Smooth muscle cell (in vitro differentiated cells): ENCODE results near the gene TOE1. TPM values are rescaled to one million over a fixed set of nuclear protein-coding genes. Genes with fewer than 3 reads are reported as not detected.

ENCODE experiments used
- DNase-seq: peaks from one replicate; lab custom pipeline; 2025; ENCODE audit not compliant: unreplicated experiment; lab: John Stamatoyannopoulos, UW
- H2AFZ ChIP-seq: fragments of 200-600 bp; sonication (generic); 2 replicates; pipeline ENCODE4 v1.6.0; 2016; ENCODE audit warnings: antibody characterized with exemption, low read depth, mild to moderate bottlenecking
- H3F3A ChIP-seq: fragments of 200-600 bp; sonication (generic); 2 replicates; pipeline ENCODE4 v1.6.0; 2017; ENCODE audit warnings: antibody characterized with exemption, low read depth
- H3K27ac ChIP-seq: fragments of 200-600 bp; sonication (generic); 2 replicates; pipeline ENCODE4 v1.5.1; 2016; ENCODE audit warnings: low read depth, mild to moderate bottlenecking
- H3K27me3 ChIP-seq: fragments of 200-600 bp; sonication (generic); 2 replicates; pipeline ENCODE4 v1.6.1; 2016; ENCODE audit warnings: low read depth, mild to moderate bottlenecking
- H3K36me3 ChIP-seq: fragments of 200-600 bp; sonication (generic); 2 replicates; pipeline ENCODE4 v1.5.1; 2016; ENCODE audit warnings: low read depth
- H3K4me1 ChIP-seq: fragments of 200-600 bp; sonication (generic); 2 replicates; pipeline ENCODE4 v1.5.1; 2016; ENCODE audit warnings: low read depth
- H3K4me2 ChIP-seq: fragments of 200-600 bp; sonication (generic); 2 replicates; pipeline ENCODE4 v1.6.0; 2016; ENCODE audit warnings: mild to moderate bottlenecking
- H3K4me3 ChIP-seq: fragments of 200-600 bp; sonication (generic); 2 replicates; pipeline ENCODE4 v1.5.1; 2016; ENCODE audit warnings: mild to moderate bottlenecking
- H3K79me2 ChIP-seq: fragments of 200-600 bp; sonication (generic); 2 replicates; pipeline ENCODE4 v1.6.0; 2016; ENCODE audit warnings: low read depth, mild to moderate bottlenecking
- H3K9ac ChIP-seq: fragments of 200-600 bp; sonication (generic); 2 replicates; pipeline ENCODE4 v1.6.0; 2016; ENCODE audit warnings: low read depth
- H3K9me3 ChIP-seq: fragments of 200-600 bp; sonication (generic); replicated peaks from 2 replicates; pipeline ENCODE4 v1.5.1; 2016; ENCODE audit warnings: low read depth
- H4K20me1 ChIP-seq: fragments of 200-600 bp; sonication (generic); 2 replicates; pipeline ENCODE4 v1.6.0; 2016; ENCODE audit warnings: low read depth
- WGBS: methylation state at CpG from one replicate; pipeline ENCODE4 v1.1.7; 2016; ENCODE audit warnings: low lambda C conversion rate; 5-methylcytosine and 5-hydroxymethylcytosine counted together
- polyA plus RNA-seq: library from polyadenylated mRNA; unstranded; fragments of >200 nt; fragmentation: Nextera tagmentation; extraction: Ambion mirVana; gene quantifications from 2 replicates; pipeline ENCODE4 v1.2.1, GENCODE V29; 2016
- total RNA-seq: library from RNA; depleted of rRNA; stranded (reverse); fragments of >200 nt; gene quantifications from 2 replicates; pipeline ENCODE4 v1.2.3, GENCODE V29; 2014
- TF ChIP-seq, protein P1 (sequence below): fragments of 200-600 bp; sonication (generic); IDR thresholded peaks from 2 replicates; pipeline ENCODE4 v1.5.1; 2017; ENCODE audit warnings: borderline replicate concordance, mild to moderate bottlenecking, antibody characterized with exemption; ENCODE audit not compliant: insufficient read depth, poor library complexity, severe bottlenecking

The TOE1 gene
- total and polyA plus RNA-seq, 2 experiments from 2014 or later: 2.8 to 3.3 TPM

DNA sequence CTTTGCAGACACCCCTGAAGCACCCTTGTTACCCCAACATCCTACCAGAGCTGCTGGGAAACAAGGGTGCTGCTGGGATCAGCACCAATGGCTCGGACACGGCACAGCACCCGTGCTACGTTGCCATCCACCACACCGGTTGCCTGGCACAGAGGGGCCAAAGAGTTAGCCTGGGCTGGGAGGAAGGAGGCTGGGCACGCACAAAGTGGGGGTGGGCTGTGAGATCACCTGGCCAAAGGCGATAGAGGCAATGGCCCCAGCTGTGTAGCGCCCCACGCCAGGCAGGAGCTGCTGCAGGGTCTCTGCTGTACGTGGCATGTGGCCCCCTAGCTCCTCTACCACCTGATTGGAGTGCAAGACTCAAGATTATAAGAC, 7.6 kb upstream of the TOE1 start:
- Histone ChIP-seq H3K4me3 (no peak overlapping the region), H2AFZ (no peak overlapping the region), H3K4me2 (no peak overlapping the region), H4K20me1 (no peaks in the 10 kb centered on the region), H3K9ac (no peak overlapping the region), H3K27me3 (no peaks in the 10 kb centered on the region), H3F3A (peaks cover 3% of the 10 kb centered on the region), H3K4me1 (peaks cover 16% of the 10 kb centered on the region), H3K79me2 (no peaks in the 10 kb centered on the region), H3K36me3 (no peaks in the 10 kb centered on the region), H3K9me3 (no peaks in the 10 kb centered on the region), H3K27ac (no peak overlapping the region)
- DNase-seq: no peak
- TF ChIP-seq, protein P1, sequence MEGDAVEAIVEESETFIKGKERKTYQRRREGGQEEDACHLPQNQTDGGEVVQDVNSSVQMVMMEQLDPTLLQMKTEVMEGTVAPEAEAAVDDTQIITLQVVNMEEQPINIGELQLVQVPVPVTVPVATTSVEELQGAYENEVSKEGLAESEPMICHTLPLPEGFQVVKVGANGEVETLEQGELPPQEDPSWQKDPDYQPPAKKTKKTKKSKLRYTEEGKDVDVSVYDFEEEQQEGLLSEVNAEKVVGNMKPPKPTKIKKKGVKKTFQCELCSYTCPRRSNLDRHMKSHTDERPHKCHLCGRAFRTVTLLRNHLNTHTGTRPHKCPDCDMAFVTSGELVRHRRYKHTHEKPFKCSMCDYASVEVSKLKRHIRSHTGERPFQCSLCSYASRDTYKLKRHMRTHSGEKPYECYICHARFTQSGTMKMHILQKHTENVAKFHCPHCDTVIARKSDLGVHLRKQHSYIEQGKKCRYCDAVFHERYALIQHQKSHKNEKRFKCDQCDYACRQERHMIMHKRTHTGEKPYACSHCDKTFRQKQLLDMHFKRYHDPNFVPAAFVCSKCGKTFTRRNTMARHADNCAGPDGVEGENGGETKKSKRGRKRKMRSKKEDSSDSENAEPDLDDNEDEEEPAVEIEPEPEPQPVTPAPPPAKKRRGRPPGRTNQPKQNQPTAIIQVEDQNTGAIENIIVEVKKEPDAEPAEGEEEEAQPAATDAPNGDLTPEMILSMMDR: no peak
- WGBS: 98% methylated on average over 9 of the region's 10 CpGs

- Histone ChIP-seq H3K36me3 (no peaks in the 10 kb centered on the region), H3K27ac (no peak overlapping the region), H3K9me3 (no peaks in the 10 kb centered on the region), H4K20me1 (no peaks in the 10 kb centered on the region), H3K27me3 (no peaks in the 10 kb centered on the region), H2AFZ (no peak overlapping the region), H3F3A (no peaks in the 10 kb centered on the region), H3K79me2 (no peaks in the 10 kb centered on the region), H3K4me3 (no peak overlapping the region), H3K4me1 (peaks cover 11% of the 10 kb centered on the region), H3K4me2 (no peak overlapping the region), H3K9ac (no peak overlapping the region)
- DNase-seq: no peak
- TF ChIP-seq, protein P1: no peak
- WGBS: 83% methylated on average over 9 of the region's 9 CpGs
Measured at GRCh38 chr1:45334308-45335245, 5.4 kb upstream of the TOE1 start.

- H4K20me1 ChIP-seq: no peaks in the 10 kb centered on the region
- 47% methylated on average over 4 of the region's 4 CpGs for WGBS
- H3K4me2 ChIP-seq: no peak overlapping the region
- TF ChIP-seq, protein P1: no peak
- H3K79me2 ChIP-seq: peaks cover under 1% of the 10 kb centered on the region
- no peaks in the 10 kb centered on the region for H3K27me3 ChIP-seq
- H3K27ac ChIP-seq: no peak overlapping the region
- no peak for DNase-seq
- H3F3A ChIP-seq: no peaks in the 10 kb centered on the region
- H3K36me3 ChIP-seq: no peaks in the 10 kb centered on the region
- no peak overlapping the region for H3K4me3 ChIP-seq
- H3K9ac ChIP-seq: no peak overlapping the region
- no peak overlapping the region for H2AFZ ChIP-seq
- H3K9me3 ChIP-seq: no peaks in the 10 kb centered on the region
- H3K4me1 ChIP-seq: peaks cover 12% of the 10 kb centered on the region
Measured at GRCh38 chr1:45335855-45336324, 4.1 kb upstream of the TOE1 start.
